Kidney (tissue), 14 donors: ENCODE data around the gene ACBD6. TPM values are rescaled to one million over a fixed set of nuclear protein-coding genes. Genes with fewer than 3 reads are reported as not detected.
A peak's percentile ranks its signal among the peaks of the same experiment; 100 is the strongest.

ENCODE experiments used
- DNase-seq, 5 donors: peaks; one replicate each; pipeline ENCODE4 v3.0.0-alpha.2; 2013 to 2020
- FAIRE-seq: peaks from 2 replicates; lab custom pipeline; 2012; peaks lifted over from hg19 to GRCh38; lab: Jason Lieb, UNC
- H3K27ac ChIP-seq, 2 donors: one replicate each; pipeline ENCODE4 v1.7.0; 2013; ENCODE audit warnings: low read depth in 2 of 2, low read length in 2 of 2, inconsistent platforms in 1 of 2
- H3K27me3 ChIP-seq: one replicate; pipeline ENCODE4 v1.7.1; 2013; ENCODE audit warnings: low read length, inconsistent platforms; ENCODE audit not compliant: control insufficient read depth, insufficient read depth
- H3K36me3 ChIP-seq, 3 donors: one replicate each; pipeline versions ENCODE4 v1.7.0 to v1.7.1; 2013; ENCODE audit warnings: low read length in 3 of 3, control low read depth in 1 of 3, inconsistent platforms in 1 of 3; ENCODE audit not compliant: insufficient read depth in 3 of 3, control insufficient read depth in 2 of 3
- H3K4me1 ChIP-seq, 3 donors: one replicate each; pipeline versions ENCODE4 v1.7.0 to v1.7.1; 2013; ENCODE audit warnings: low read length in 3 of 3, inconsistent platforms in 1 of 3, low read depth in 1 of 3; ENCODE audit not compliant: control insufficient read depth in 2 of 3, insufficient read depth in 2 of 3
- H3K4me3 ChIP-seq, 3 donors: one replicate each; pipeline versions ENCODE4 v1.7.0 to v1.8.1; 2013; ENCODE audit warnings: low read length in 3 of 3, control low read depth in 1 of 3, inconsistent platforms in 1 of 3
- H3K9ac ChIP-seq, 3 donors: one replicate each; pipeline versions ENCODE4 v1.7.0 to v1.7.1; 2013; ENCODE audit warnings: low read length in 3 of 3, control low read depth in 1 of 3, inconsistent platforms in 1 of 3
- H3K9me3 ChIP-seq, 3 donors: one replicate each; pipeline versions ENCODE4 v1.7.0 to v1.7.1; 2013; ENCODE audit warnings: low read length in 3 of 3, control low read depth in 1 of 3, inconsistent platforms in 1 of 3; ENCODE audit not compliant: control insufficient read depth in 2 of 3, insufficient read depth in 1 of 3
- intact Hi-C: fragments of 100-400 bp; cut with DNase I; formaldehyde crosslinking; loops from one replicate; pipeline ENCODE4 v1.11.1; 2022
- polyA plus RNA-seq: library from polyadenylated mRNA; stranded (reverse); fragments of 350-450 nt; fragmentation: Illumina TruSeq; extraction: RNeasy Lipid Tissue Mini Kit (QIAGEN cat#74804); gene quantifications from one replicate; pipeline ENCODE4 v1.2.3, GENCODE V29; 2014; ENCODE audit warnings: low read depth, low replicate concordance; ENCODE audit not compliant: insufficient read depth
- total RNA-seq: library from RNA; stranded (reverse); fragmentation: NEBNext Ultra II Directional; extraction: Animal tissue kit (Norgen Biotek cat#: 25700); gene quantifications from one replicate; pipeline ENCODE4 v1.2.1, GENCODE V29; 2021
- TF ChIP-seq, protein P1 (sequence below): IDR thresholded peaks from 3 replicates; pipeline ENCODE4 v1.5.1; 2012; ENCODE audit warnings: mild to moderate bottlenecking, moderate library complexity, borderline replicate concordance; ENCODE audit not compliant: insufficient read depth; ENCODE audit errors: extremely low read depth
- donor health status: control.
- donor health status: control.
- donor health status: control.
- donor health status: control.
- donor health status: control.
- donor health status: DM: yes; HTN: yes; CAD: no.
- donor health status: Normal renal cell carcinoma (clear cell type).

ACBD6 gene
- total and polyA plus RNA-seq, 2 donors from 2014 or later: 30.9 to 36.4 TPM

DNA sequence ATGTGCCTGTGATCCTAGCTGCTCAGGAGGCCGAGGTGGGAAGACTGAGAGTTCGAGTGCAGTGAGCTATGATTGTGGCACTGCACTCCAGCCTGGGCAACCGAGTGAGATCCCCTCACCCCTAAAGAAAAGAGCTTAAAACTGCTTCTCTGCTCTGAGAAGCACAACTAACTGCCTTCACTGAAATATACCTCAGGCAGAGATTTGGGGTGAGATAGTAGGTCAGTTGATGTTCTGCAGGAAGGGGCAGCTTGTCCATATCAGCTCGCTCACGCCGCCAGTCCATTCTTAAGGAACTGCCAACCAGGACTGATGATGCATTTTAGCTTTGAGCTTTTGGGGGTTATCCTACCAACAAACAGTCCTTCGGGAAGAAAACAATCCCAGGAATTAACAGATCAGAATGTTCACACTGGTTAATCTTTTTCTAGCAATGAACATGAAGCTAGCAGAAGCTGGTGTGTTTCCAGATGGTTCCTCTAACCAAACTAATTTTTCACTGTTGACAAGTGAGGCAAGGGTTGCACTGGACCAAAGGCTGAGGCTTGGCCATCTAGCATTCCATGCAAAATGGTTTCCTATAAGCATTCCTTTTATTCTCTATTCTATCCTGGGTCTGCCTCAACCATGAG lies 240.7 kb downstream of the ACBD6 start:
- H3K36me3 ChIP-seq: no peaks in the 10 kb centered on the region
- no peak overlapping the region for H3K9ac ChIP-seq
- no peaks in the 10 kb centered on the region for H3K9me3 ChIP-seq
- H3K4me1 ChIP-seq: peaks cover 0 to 27% (median 22%) of the 10 kb centered on the region in 3 donors
- H3K4me3 ChIP-seq: no peak overlapping the region
- FAIRE-seq (peak; percentile 77), DNase-seq (peak in 1 of 5 donors; percentile 31)
- TF ChIP-seq, protein P1, sequence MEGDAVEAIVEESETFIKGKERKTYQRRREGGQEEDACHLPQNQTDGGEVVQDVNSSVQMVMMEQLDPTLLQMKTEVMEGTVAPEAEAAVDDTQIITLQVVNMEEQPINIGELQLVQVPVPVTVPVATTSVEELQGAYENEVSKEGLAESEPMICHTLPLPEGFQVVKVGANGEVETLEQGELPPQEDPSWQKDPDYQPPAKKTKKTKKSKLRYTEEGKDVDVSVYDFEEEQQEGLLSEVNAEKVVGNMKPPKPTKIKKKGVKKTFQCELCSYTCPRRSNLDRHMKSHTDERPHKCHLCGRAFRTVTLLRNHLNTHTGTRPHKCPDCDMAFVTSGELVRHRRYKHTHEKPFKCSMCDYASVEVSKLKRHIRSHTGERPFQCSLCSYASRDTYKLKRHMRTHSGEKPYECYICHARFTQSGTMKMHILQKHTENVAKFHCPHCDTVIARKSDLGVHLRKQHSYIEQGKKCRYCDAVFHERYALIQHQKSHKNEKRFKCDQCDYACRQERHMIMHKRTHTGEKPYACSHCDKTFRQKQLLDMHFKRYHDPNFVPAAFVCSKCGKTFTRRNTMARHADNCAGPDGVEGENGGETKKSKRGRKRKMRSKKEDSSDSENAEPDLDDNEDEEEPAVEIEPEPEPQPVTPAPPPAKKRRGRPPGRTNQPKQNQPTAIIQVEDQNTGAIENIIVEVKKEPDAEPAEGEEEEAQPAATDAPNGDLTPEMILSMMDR: no peak
- no peaks in the 10 kb centered on the region for H3K27me3 ChIP-seq
- intact Hi-C loops: no loop called here
- peak overlapping the region; percentile 63 to 72 for H3K27ac ChIP-seq

DNA sequence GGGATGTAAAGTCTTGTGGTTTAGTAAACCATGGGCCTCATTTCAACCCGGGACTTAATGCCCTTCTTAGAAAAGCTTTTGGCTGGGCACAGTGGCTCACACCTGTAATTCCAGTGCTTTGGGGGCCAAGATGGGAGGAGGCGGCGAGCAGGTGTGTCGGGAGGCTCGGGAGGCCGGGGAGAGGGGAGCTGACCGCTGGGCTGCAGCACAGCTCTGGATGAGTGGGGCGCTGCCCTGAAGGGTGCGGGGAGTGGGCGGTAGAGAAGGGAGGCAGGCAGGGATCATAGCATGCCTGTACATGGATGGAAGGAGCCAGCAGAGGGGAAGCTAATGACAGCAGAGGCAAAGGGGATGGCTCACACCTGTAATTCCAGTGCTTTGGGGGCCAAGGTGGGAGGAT lies 241.3 kb downstream of the ACBD6 start:
- Histone ChIP-seq H3K36me3 (no peaks in the 10 kb centered on the region), H3K4me3 (no peak overlapping the region), H3K27ac (peak overlapping the region; percentile 63 to 72), H3K27me3 (no peaks in the 10 kb centered on the region), H3K9ac (no peak overlapping the region), H3K9me3 (no peaks in the 10 kb centered on the region), H3K4me1 (peaks cover 0 to 31% (median 22%) of the 10 kb centered on the region in 3 donors)
- FAIRE-seq: no peak
- TF ChIP-seq, protein P1: no peak
- intact Hi-C loops: no loop called here
- DNase-seq: no peak

DNA sequence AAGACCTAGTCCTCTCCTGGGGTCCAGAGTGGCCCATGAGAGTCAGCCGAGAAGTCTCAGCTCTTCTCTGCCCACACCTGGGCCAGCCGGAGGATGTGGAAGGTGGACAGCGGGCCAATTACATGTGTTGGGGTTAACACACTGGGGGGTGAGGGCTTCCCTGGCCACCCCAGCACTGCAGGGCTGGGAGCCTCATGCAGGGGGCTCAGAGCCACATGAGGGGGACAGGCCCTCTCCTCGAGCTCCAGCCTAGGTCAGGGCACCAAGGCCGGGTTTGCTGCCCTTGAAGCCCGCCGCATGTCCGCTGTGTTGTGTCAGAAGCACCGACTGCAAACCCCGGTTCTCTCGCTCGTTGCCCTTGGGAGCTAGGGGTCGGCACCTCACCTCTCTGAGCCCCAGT lies 241.8 kb downstream of the ACBD6 start:
- no peaks in the 10 kb centered on the region for H3K27me3 ChIP-seq
- DNase-seq (no peak), FAIRE-seq (no peak)
- no peak overlapping the region for H3K9ac ChIP-seq
- intact Hi-C loops: no loop called here
- peaks cover 0 to 31% (median 20%) of the 10 kb centered on the region in 3 donors for H3K4me1 ChIP-seq
- no peaks in the 10 kb centered on the region for H3K36me3 ChIP-seq
- H3K4me3 ChIP-seq: no peak overlapping the region
- TF ChIP-seq, protein P1: no peak
- no peaks in the 10 kb centered on the region for H3K9me3 ChIP-seq
- peak overlapping the region in 1 of 2 donors; percentile 63 for H3K27ac ChIP-seq
